GM04504 (cell line): Measurements from ENCODE around the gene PPP1R3G.
"Not testable (repeated sequence)": the region's sequence is repeated elsewhere in the genome, so short reads cannot be mapped to it uniquely, and the experiment has no call there.

Source experiments
- DNase-seq: peaks from one replicate; pipeline ENCODE4 v3.0.0-alpha.2; 2012; ENCODE audit warnings: low read depth

PPP1R3G gene

DNA sequence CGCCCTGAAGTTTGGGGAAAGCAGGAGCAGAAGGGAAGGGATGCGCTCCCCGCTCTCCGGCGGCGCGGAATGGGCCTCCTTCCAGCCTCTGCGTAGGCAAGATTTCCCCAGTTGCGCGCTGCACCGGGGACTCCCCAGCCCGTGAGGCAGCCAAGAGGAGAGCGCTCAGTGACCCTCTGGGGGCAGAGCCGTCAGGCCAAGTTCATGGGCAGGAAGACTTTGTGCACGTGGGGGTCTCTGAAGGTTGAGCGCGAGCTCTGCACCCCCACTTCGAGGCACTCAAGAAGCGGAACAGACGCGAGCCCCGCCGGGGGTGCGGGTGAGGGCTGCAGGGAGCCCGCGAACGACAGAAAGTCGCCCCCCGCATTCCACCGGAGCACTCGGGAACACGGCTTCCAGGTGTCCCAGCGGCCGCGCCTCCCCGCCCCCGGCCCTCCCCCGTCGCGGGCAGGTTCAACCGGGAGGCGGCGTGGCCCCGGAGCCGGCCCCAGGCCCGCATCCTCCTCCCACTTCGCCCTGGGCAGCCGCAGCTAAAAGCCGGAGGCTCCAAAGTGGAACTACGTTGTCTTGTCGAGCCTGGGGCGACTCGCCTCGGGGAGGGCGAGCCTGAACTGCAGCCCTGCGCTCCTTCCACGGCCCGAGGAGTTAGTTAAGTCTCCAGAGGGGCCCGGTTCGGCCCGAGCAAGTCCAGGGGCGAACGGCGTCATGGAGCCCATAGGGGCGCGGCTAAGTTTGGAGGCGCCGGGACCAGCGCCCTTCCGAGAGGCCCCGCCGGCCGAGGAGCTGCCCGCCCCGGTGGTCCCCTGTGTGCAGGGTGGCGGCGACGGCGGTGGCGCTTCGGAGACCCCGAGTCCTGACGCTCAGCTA, at the start of gene PPP1R3G:
Gene PPP1R3G (plus strand): TSS at position 561 of the 867 bp plus-strand sequence. CDS start 145 bp downstream, at position 706.
- DNase-seq = no peak

DNA sequence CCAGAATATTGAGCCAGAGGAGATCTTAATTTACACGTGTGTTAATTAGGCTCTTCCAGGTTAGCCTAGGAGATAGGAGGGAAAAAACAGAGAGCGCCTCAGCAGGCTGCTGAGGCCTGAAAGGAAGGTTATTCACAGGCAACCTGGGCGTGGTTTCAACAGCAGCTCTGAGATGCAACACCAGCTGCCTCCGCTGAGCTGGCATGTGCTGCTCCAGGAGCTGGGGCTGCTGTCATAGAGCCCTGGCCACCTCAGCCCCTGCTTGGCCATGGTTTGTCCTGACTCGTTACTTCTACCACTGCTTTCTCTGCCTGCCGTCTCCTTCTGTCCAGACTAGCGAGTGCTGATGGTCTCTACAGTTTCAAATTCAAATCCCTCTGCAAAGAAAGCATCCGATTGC, 48.9 kb upstream of the PPP1R3G start:
- no peak for DNase-seq

DNA sequence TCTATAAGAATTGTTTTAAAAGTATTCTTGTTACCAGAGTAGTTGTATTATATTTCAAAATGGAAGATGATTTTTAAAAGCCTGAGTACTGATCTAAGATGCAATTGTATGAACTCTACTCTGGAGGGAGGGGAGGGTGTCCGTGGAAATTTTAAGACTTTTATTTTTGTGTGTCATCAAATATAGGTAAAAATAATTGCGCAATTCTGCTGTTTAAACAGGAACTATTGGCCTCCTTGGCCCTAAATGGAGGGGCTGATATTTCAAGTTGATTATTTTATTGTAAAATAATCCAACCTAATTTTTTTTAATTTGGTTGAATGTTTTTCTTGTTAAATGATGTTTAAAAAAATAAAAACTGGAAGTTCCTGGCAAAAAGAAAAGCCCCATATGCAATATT, 43.2 kb upstream of the PPP1R3G start:
- DNase-seq = no peak

DNA sequence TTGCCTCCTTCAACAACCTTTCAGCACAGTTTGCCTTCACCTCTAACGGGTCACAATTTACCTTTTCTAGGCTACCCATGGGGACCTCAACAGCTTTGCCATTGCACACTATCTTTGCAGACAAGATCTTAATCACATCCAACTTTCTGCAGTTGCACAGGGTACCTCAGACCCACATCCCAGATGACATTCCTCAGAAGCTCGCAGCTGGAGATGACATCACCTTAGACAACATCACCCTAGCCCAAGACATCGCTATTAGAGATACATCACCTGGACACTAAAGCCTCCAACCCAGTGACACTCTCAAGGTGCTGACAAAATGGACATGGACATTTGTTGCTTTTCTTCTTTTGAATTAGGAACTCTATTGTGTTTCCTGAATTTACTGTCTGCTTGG, 42.7 kb upstream of the PPP1R3G start:
- no peak for DNase-seq

DNA sequence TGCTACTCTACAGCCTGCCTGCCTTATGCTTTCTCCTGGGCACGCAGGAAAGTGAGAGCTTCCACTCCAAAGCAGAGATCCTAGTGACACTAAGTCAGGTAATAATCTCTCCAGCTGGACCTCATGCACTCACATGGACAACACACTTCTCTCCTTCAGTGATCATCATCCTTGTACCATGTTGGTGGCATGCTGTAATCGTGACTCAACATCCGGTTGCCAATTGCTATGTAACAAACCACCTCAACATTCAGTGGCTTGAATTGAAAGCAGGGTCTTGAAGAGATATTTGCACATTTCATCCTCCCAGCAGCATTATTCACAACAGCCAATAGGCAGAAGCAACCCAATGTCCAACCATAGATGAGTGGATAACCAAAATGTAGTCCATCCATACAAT, 40.3 kb upstream of the PPP1R3G start:
- DNase-seq = no peak

DNA sequence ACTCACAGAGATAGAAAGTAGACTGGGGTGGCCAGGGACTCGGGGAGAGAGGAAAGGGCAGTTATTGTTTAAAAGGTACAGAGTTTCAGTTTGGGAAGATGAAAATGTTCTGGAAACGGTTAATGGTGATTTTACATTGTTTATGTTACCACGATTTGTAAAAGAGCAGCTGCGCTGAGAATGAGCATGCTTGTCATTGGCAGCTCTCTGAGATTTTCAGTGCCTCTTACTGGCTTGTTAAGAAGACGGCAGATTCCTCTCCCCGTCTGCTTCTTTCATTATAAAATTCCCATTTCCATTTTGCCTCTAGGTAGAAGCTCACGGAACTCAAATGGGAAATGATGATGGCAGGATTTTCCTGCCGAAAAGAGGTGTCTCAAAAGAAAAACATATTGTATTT, 39.7 kb upstream of the PPP1R3G start:
- DNase-seq = no peak

DNA sequence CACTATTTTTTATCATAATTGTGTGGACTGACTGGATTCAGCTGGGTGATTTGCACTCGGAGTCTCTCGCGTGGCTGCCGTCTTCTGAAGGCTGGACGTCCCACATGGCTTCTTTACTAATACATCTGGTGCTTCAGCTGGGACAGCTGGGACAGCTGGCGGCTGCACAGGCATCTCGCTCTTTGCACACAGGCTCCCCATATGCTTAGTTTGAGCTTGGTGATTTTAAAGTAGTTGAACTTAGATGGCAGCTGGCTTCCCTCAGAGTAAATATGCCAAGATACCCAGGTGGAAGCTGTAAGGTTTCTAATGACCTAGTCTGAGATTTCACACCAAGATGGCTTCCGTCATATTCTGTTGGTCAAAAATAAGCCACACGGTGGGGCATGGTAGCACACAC, 38.7 kb upstream of the PPP1R3G start:
- DNase-seq = no peak

DNA sequence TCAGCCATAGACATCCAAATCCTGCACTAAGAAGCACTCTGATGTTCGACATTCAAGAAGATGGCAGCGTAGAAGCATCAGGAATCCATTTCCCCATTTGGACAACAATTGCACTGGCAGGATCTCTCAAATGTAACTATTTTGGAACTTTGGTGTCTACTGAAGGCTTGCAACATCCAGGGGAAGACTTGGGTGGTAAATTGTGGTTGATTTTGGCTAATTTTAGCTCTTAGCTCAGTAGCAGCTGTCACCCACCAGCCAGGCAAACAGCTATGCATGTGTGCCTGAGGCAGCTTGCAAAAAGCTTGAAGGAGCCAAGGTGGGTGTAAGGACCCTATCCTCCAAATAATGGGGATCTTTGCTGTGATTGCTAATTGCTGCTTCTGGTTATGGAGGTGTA, 35.1 kb upstream of the PPP1R3G start:
- DNase-seq = no peak

DNA sequence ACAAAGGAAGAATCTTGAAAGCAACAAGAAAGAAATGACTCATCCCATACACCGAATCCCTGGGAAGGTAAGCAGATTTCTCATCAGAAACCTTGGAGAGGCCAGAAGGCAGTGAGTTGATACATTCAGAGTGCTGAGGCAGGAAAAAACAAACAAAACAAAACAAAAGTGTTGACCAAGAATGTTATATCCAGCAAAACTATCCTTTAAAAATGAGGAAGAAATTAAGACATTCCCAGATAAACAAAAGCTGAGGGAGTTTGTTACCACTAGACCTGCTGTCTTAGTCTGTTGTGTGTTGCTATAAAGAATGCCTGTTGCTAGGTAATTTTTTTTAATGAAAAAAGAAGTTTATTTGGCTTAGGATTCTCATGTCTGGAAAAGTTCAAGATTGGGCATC, 33.7 kb upstream of the PPP1R3G start:
- DNase-seq = no peak

DNA sequence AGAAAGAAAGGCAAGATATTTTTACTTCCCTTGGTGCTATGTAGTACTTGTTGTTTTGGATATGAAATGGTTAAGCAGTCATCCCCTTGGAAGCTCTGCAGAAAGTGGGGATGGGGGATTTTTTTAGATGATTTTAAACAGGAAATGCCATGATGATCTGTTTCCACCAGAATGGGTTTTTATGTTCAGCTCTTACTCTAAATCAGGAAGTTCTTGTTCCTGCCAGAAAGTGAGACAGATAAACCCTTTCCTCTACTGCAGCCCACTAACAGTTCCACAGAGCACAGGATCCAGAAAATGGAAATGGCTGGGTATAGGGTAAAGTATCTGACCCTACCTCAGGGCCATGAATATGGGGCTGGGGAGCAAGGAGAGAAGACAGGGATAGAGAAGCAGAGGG, 32.1 kb upstream of the PPP1R3G start:
- no peak for DNase-seq

DNA sequence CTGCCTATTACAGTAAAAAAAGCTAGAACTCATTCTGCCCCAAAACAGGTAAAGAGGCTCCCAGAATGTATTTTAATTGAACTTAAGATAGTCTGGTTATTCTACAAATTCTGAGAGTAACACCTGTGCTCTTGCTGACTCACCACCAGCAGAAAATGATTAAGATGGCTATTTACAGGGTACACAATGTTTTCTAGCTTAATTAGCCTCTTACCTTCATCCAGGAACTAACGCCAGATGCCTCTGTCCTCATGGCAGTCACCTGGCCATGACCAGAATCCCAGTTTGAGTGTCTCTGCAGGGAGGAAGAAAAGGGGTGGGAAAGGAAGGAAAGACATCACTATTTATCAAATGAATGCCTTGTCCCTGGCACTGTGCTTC, 31.3 kb upstream of the PPP1R3G start:
- DNase-seq = no peak

DNA sequence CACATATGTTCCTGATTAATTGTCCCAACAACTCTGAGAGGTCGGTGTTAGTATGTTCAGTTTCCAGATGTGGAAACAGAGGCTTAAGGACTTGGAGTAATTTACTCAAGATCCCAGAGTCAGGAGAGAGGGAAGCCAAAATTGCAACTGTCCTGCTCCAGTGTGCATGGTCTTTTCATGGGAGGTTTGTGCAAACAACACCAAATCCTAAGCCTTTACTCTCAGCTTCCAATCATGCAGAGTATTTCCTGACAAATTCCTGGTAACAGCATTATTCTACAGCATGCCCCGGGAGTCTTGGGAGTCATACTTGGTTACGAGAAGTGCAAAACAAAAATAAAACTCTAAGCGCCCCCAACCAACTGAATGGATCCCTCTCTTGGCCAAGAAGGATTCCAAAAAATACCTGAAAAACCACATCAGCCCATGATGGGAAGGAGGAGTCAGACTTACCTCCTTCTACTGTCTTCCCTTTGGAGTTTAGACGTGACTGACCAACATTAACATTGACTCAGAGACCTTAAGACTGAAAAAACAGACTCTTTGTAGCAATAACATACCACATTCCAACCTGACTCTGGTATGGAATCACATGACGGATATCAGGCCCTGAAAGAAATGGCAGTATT, 30.8 kb upstream of the PPP1R3G start:
- DNase-seq = no peak

DNA sequence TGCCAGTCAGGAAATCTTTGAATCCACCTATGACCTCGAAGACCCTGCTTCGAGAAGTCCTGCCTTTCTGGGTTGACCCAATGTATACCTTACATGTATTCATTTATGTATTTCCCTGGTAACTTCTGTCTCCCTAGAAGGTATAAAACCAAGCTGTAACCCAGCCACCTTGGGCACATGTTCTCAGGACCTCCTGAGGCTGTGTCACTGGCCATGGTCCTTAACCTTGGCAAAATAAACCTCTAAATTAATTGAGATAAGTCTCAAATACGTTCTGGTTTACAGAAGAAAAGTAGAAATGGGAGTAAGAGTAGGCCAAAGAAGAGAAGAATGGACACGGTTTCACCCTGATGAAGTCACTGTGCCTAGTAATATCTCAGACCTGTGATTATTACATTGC, 30.0 kb upstream of the PPP1R3G start:
- no peak for DNase-seq

DNA sequence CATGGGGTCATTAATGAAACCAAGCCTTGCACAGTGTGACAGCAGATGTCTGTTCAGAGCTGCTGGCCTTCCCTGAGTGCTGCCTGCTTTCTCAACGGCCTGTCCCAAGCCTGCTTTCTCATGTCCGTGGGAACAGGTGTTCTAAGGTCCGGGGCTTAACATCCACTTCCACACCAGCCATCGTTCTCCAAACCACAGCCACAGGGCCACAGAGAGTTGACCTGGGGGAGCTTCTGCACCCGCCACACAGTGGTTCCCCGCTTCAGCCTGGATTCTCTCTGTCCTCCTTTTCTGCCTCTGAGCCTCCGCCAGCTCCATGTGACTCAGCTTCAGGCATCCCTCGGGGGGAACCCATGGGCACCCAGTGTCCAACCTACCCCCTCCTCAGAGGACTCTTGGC, 26.9 kb upstream of the PPP1R3G start:
- DNase-seq = no peak

DNA sequence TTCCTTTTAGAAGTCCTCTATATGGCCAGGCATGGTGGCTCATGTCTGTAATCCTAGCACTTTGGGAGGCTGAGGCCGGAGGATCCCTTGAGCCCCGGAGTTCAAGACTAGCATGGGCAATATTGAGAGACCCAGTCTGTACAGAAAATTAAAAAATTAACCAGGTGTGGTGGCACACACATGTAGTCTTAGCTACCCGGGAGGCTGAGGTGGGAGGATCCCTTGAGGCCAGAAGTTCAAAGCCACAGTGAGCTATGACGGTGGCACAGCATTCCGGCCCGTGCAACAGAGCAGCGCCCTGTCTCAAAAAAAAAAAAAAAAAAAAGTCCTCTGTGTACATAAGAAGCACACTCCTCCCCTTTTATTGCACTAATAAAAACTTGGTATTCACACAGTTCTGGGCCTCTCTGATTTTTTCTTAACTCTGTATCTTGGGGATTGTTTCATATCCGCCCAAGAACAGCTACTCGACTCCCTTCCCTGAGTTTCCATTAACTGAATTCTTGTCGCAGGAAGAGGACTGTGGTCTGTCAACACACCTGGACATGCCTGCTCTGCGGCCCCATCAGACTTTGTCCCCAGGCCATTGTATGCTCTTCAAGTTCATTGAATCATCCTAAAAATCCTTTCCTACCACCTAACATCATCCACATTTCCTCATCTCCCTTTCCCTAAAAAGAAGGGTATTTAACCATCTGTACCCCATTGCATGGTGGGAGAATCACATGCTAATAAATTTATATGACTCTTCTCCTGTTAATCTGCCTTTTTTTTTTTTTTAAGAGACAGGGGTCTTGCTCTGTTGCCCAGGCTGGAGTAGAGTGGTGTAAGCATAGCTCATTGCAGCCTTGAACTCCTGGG, 25.9 kb upstream of the PPP1R3G start:
- no peak for DNase-seq

DNA sequence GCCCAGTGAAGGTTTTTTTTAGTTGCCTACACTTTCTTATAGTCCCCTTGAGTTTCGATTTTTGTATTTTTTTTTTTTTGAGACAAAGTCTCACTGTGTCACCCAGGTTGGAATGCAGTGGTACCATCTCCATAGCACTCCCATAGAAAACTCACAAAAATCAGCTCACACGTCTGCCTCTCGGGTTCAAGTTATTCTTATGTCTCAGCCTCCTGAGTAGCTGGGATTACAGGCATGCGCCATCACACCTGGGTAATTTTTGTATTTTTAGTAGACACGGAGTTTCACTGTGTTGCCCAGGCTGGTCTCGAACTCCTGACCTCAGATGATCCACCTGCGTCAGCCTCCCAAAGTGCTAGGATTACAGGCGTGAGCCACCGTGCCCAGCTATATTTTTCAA, 24.7 kb upstream of the PPP1R3G start:
- DNase-seq = not testable (repeated sequence)

DNA sequence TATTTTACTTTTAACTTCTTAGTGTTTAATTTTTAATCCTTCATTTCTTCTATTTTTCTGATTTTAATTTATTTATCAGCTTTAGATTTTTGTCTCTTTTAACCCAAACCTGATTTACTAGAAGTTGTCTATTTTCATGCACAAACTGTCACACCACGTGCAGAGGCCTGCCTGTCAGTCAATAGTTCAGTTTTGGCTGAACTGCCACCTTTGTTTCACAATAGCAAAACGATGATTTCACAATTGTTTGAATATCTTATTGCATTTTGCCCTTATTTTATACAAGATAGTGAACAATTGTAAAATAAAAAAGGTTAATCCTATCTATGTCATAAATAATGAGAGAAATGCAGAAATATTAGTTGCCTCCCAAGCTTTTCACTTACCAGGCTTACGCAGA, 24.0 kb upstream of the PPP1R3G start:
- no peak for DNase-seq

DNA sequence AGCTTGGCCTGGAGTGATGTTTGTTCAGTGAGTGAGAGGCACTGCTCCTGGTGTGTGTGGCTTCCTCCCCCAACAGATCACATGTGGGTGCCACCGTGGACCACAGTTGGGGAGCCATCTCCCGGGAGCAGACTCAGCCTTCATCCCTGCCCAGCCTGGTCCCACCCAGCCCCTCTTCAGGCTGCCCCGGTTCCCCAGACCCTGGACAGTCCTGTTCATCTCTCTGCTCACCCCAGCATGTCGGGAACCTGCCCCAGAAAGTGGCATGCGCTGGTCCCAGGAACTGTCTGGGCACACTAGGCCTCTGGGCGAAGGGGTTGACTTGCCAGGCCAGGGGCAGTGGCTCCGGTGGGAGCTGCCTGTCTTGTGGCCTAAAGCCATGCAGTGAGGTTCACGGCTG, 21.5 kb upstream of the PPP1R3G start:
- DNase-seq = no peak

DNA sequence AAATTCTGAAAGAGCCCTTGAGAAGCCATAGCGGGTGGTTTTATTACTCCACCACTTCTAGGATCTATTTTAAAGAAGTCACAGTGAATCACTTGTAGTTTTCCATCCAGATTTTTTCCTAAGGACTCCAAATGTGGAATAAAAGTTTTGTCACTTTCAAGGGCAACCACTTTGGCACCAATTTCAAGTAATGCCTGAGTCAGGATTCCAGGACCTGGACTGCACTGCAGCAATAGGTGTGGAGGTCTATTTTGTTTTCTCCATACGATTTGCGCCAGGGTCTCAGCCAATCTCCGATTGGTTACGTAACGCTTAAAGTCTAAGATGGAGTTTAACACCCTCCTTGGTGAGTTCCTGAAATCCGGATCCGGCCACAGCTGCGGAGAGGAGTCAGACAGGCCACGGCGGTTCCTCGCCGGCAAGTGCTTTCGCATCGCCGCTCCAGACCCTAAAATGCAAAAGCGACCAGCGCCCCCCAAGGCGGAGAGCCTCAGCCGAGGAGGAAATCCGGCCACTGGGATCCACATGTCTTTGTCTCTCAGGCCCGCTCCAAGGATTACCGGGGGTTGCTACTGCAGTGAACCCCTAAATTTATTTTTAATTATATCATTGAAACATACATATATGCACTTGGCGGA, 18.6 kb upstream of the PPP1R3G start:
- no peak for DNase-seq

DNA sequence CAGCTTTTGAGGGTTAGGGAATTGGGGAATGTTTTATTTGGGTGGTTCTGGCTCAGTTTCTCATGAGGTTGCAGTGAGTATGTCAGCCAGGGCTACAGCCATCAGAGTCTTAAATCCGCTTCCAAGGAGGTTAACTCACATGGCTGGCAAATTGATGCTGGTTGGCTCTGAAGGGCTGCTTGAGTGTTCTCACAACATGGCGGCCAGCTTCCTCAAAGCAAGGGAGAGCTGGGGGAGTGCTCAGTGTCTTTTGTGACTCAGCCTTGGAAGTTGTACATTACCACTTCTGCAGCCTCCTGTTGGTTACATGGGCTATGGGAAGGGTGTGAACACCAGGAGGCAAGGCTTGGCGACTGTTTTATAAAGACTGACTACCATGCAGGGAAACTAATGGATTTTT, 17.8 kb upstream of the PPP1R3G start:
- DNase-seq = no peak

DNA sequence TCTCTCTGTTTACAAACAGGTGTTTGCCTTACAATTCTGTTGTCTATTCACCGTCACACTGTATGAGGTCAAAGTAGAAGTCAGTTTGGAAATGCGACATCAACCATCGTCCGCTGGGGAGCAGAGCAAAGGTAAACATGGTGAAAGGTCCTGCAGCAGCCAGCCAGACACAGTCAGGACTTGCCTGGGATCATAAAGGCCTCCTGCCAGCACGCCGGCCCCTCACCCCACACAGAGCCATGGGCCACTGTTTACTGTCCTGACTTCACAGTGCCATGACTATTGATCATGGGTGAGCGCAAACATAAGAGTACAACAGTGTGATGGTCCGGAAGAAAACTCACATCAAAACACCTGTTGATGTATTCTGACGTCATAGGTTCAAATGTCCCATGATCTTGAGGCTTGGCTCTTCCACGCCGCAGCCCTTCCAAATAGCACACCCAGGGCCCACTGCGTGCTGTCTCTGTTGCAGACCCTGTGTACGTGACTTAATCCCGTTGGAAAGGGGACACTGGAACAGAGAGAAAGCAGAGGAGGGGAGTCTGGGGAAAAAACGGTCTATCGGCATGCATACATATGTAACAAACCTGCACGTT, 16.9 kb upstream of the PPP1R3G start:
- no peak for DNase-seq

DNA sequence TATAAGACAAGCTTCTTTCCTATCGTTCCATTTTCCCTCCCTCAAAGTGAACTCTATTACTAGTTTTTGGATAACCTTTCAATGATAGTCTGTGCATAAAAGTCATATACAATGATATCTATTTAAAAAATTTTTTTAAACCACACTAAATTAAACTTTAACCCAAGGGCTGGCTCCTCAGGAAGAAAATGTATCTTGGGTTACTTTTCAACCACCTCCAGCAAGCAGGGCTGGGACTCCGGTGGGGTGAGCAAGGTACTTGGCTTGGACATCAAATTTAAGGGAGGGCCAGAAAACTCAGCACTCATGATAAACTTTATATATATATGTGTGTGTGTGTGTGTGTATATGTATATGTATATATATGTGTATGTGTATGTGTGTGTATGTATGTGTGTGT, 13.9 kb upstream of the PPP1R3G start:
- no peak for DNase-seq
